Epithelial cell of proximal tubule (primary cell): ENCODE results near the gene SLC25A42. TPM values are rescaled to one million over a fixed set of nuclear protein-coding genes. Genes with fewer than 3 reads are reported as not detected.
"Not testable (repeated sequence)": the region's sequence is repeated elsewhere in the genome, so short reads cannot be mapped to it uniquely, and the experiment has no call there.

ENCODE experiments used
- DNase-seq: peaks from one replicate; pipeline ENCODE4 v3.0.0-alpha.2; 2011; ENCODE audit warnings: low read depth
- H3K4me3 ChIP-seq: 2 replicates; pipeline ENCODE4 v1.5.1; 2011; ENCODE audit warnings: low read depth, mild to moderate bottlenecking, low read length
- CTCF ChIP-seq: conservative IDR thresholded peaks from 2 replicates; pipeline ENCODE4 v1.5.1; 2012; ENCODE audit warnings: low read depth, mild to moderate bottlenecking, low read length
- total RNA-seq: library from RNA; depleted of rRNA; stranded (reverse); fragments of >200 nt; gene quantifications from 2 replicates; pipeline ENCODE4 v1.2.3, GENCODE V29; 2015

The SLC25A42 gene
- total RNA-seq, 1 donor from 2014 or later: 2.9 TPM

GRCh38 chr19:19145684-19146608 lies 82.2 kb downstream of the SLC25A42 start:
- peak; percentile 88 for TF ChIP-seq CTCF
- no peak for DNase-seq
- H3K4me3 ChIP-seq: no peak overlapping the region

GRCh38 chr19:19146865-19147264 lies 83.1 kb downstream of the SLC25A42 start:
- DNase-seq: no peak
- TF ChIP-seq CTCF: no peak
- no peak overlapping the region for H3K4me3 ChIP-seq

- no peak for TF ChIP-seq CTCF
- DNase-seq: no peak
- no peak overlapping the region for H3K4me3 ChIP-seq
Measured at GRCh38 chr19:19147344-19147743, 83.5 kb downstream of the SLC25A42 start.

- not testable (repeated sequence) for DNase-seq, H3K4me3 ChIP-seq
Measured at GRCh38 chr19:19148504-19148903, 84.7 kb downstream of the SLC25A42 start.

- no peak for TF ChIP-seq CTCF
- no peak for DNase-seq
- no peak overlapping the region for H3K4me3 ChIP-seq
Measured at GRCh38 chr19:19149435-19149834, 85.6 kb downstream of the SLC25A42 start.

- TF ChIP-seq CTCF: no peak
- no peak for DNase-seq
- no peak overlapping the region for H3K4me3 ChIP-seq
Measured at GRCh38 chr19:19151418-19151817, 87.6 kb downstream of the SLC25A42 start.

- no peak for TF ChIP-seq CTCF
- no peak for DNase-seq
- H3K4me3 ChIP-seq: no peak overlapping the region
Measured at GRCh38 chr19:19152668-19153384, 89.0 kb downstream of the SLC25A42 start.
